Limb (tissue), 2 donors: ENCODE measurements around the gene HAND1.
A peak's percentile ranks its signal among the peaks of the same experiment; 100 is the strongest.

Source experiments
- DNase-seq, 2 donors: peaks; one replicate each; pipeline ENCODE4 v3.0.0-alpha.2; 2016; ENCODE audit errors: extremely low spot score in 2 of 2

HAND1 gene

DNA sequence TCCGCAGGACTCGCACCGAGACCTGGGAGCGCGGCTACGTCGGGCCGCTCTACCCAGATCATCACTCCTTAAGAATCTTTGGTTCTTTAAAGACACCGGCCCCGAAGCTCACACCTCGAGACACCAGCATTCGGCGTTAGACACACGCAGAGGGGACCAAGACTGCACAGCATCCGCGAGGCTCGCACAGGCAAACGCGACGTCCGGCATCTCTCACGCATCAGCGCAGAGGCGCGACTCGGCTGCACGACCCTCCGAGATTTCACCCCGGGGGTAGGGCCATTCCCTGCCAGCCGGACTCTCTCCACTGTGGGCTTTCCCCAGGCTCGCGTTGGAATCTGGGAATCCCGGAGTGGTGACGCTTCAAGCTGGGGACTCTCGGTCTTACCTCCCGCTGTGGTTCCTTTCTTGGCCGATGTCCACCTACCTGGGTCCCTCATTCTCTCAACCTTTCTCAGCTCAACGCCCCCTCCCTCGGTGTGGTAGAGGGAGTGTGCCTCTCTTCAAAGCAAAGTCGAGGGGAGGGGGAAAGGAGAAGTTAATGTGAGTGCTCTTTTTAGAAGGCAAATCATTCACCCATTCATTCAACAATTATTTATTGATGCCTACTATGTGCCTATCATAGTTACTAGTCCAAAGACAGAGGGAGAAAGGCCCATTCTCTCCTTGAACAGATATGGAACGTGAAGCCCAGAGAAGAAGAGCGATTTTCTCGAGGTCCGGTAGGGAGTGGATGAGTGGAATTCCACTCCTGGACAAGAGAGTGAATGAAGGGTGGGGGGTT, 1.3 kb upstream of the HAND1 start:
- peak in 1 of 2 donors; percentile 37 for DNase-seq

DNA sequence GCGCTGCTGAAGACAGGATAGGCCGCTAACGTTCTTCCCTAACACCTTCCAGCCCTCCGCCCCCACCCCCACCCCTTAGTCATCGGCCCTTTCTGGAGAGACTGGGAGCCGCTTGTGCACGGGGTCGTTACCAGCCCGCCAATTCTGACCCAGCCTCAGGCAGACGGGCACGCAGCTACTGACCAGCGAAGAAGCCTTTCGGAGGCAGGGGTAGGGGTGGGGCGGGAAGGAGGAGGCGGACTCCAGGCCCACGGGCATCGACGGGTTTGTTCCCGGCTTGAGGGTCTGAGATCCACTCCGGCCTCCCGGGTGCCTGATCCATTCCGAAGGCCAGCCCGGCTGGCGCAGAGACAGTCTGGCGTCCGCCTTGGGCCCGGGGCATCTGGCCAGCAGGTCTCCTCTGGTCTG, 729 bp upstream of the HAND1 start:
- no peak for DNase-seq

- DNase-seq, result peak in 1 of 2 donors; percentile 48
These were observed 424 bp downstream of the HAND1 start for GRCh38 chr5:154477382-154478223.

DNA sequence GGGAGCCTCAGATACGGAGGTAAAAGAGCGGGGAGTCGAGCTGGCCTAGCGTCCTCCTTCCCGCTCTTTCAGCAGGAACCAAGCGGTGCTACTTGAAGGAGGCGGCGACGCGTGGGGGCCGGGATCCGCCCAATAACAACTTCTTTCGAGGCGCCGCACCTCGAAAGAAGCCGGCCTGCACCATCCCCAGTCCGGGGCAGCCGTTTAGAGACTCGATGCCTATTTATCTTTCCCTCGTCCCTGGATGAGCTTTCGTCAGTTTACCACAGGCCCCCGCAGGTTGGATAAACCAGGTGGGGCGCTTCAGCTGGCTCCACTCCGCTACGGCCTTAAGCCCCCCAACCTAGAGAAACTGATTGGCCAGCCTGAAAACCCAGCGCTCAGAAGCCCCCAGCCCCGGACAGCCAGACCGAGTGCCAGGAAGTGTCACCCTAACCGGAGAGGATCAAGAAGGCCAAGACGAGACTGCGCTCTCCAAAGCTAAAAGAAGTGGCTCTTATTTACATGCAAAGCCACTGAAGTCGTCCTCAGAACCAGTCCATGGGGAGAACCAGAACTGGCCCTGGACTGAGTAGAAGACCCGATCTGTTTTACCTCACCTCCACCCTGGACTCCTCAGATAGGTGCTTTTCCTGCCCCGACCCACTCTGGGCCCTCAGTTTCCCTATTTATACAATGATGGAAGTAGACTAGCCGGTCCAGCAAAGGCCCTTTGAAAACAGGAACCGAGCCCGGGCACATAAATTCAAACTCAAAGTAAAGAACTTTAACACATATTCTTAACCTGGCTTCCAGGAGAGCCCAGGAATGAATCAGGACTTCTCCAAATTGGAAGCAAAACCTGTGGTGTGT, 1.4 kb downstream of the HAND1 start:
- DNase-seq, result peak in 1 of 2 donors; percentile 34

DNA sequence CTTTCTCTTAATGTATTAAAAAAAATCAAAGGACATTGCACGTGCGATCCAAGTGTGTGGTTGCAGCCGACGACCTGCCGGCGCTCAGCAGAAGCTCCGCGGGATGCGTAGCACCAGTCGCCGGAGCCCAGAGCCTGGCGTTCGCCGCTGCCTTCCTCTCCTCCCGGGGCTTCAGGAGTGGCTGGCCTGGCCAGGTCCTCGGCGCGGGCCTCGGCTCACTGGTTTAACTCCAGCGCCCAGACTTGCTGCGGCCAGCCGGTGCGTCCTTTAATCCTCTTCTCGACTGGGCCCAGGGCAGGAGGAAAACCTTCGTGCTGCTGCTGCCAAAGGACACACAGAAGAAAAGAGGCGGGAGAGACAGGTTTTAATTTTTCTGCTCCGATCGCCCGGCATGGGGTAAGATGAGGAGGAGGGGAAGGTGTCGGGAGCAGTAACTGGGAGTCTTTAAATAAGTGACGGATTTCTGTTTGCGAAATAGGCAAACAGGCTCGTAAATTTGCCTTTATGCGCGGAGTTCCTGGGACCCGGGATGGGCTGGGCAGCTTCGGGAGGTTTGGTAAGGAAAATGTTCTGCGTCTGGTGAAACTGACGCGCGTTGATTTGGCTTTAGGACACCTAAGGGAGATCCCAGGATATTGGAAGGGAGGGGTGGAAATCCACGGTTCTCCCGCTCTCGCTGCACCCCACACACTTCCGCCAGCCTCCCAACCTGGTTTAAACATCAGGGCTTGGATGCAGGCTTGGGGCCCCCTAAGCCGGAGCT, 2.3 kb downstream of the HAND1 start:
- DNase-seq, result peak in 1 of 2 donors; percentile 59

DNA sequence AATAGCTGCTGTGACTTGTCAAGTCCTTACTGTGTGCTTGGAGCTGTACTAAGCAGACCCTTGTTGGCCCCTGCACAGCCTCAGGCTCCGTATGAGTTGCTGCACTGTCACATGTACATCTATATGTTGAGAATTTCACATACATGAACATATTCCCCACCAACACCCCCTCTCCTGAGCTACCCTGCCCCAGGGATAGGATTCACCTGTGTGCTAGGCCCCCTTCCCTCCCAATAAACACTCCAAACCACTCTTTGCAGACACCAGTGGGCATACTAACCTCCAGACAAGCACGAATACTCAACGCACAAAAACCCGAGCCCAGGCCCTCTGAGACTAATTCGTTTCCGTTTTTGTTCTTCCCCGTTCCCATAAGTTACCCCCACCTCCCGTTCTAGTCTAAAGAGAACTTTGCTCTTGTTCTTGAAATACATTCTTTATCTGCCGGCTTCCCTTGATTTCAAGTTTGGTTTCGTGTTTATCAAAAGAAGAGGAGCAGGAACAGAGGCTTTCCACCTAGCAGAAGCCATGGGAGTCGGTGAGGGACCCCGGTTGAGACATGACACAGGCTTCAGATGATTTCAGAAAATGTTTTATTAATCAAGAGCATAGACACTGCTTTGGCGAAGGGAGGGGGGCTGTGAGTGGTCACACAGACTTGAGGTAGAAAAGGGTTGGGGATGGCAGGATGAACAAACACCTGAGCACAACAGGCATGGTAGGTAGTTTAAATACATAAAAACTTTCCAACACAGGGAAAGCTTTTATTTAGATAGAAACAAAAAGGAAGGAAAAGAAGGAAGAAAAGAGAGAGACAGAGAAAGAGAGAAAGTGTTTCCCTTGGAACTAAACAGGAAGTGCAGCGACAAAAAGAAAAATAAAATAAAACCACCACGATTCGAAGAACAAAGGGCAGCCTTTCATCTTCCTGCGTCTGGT, 3.4 kb downstream of the HAND1 start:
- DNase-seq, result peak in 1 of 2 donors; percentile 48

DNA sequence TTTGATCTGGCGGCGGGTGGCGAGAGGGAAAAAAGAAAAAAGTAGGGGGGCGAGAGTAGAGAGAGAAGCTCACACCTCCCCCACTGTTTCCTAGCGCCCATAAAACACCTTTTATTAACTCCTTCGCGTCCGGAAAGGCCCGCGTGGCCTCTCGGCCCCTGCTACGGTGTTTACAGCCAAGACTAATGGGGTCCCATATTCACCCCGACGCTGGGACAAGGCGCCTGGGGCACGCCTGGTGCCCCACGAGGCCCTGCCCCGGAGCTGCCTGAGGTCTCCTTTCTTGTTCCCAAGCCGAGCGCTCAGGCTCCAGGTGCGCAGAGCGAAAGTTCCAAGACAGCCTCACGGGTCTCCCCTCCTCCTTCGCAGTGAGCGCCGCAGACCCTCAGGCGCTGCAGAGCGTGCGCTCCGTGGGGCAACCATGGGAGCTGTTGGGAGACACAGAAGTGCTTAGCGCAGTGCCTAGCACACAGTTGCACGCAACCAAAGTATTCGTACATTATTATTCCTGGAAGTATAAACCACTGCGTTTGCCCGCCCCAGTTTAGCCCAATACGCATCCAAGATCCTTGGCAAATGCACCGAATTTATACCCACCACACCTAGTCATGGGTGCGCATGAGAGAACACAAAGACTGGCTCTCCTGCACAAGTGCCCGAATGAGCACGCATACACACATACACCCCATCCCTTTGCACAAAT, 4.3 kb downstream of the HAND1 start:
- peak in 1 of 2 donors; percentile 45 for DNase-seq

DNA sequence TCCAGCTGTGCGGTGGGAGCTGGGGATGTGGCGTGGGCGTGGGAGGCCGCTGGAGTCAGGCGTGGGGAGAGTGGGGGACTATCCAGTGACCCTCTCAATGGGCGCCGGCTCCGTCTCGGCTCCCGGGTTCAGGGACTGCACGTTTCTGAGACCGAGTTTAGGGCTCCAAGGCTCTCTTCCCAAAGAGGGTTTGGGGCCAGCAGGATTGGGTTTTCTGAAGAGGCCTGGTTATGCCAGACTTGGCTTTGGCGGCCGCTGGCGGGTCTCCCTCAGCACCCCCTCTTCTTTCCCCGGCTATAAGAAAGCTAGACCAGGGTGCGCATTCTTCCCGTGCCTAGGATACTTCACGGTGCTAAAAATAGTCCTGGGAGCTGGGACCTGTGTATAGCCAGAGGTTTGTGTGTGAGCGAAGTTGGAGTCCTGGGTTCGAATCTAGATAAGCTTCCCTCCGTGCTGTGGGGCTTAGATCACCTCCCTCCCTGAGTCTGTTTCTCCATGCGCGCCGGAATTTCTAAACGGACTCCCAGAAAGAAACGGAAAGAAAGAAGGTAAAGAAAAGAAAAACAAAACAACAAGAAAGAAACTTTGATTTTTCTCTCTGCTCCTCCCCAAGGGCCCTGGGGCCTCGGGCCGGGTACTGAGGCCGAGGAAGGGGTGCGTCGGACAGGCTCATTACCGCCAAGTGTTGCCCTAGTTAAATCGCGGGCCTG, 5.0 kb downstream of the HAND1 start:
- peak in 1 of 2 donors; percentile 40 for DNase-seq

- no peak for DNase-seq
These were observed 6.8 kb downstream of the HAND1 start for GRCh38 chr5:154470947-154471870.

DNA sequence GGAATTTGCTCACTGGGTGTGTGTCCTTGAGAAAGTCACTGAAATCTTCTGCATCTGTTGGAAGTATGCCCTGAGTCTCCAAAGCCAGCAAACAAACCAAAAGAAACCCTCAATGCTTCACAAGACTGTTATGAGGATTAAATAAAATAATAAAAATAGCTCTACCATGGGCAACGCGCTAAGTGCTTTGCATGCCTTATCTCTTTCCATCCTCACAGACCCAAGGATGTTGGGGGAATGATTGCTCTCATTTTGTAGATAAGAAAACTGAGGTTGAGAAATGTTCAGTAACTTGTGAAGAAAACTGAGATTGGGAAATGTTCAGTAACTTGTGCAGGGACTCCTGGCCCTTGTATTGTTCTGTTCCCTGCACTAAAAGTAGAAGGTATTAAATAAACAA, 7.9 kb downstream of the HAND1 start:
- DNase-seq, result no peak

DNA sequence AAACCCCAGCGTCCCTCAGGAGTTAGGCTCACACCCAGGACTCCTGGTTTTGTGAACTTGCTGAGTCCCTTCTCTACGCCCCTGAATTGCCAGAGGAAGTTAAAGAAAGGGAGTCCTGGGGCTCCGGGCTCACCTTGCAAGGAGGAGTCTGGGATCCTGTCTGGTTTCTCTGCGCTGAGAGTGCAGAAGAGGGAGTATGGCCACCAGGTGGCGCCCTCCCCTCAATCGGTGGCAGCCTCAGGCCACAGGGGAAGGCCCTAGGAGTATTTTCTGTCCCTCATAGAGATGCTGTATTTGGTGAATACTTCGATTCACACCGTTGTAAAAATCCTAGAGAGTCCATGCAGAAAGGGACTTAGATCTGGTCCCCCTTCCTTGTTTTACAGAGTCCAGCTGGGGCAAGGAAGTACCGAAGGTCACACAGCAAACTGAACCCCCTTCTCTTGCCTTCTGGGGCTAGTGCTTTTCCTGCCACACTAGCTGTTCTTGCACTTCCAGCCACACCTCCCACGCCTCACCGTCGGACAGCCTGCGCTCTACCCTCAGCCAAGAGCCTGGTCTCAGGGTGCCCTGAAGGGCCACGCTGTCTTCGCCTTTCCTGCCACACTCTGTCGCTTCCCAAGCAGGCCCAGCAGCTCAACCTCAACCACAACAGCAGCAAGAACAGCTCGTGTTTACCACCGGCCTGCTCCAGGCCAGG, 10.2 kb downstream of the HAND1 start:
- peak; percentile 55 to 88 for DNase-seq

DNA sequence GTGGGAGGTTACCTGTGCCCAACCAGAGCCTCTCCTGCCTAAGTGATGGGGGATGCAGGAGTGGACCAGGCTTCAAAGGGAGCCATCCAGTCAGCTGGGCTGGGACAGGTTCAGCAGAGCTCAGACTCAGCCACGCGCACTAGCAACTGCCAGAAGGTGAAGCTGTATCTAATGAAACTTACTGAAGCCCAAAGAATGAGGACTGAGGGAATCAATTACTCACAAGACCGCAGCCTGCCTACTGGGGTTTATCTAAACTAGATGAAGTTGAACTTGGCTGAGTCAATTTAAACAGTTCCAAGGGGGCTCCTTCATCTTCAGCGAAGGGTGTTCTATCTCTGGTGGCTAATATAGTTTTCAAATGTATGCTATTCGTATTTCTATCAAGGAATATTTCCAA, 11.4 kb downstream of the HAND1 start:
- peak in 1 of 2 donors; percentile 23 for DNase-seq

GRCh38 chr5:154466147-154466546, 11.9 kb downstream of the HAND1 start:
- no peak for DNase-seq

DNA sequence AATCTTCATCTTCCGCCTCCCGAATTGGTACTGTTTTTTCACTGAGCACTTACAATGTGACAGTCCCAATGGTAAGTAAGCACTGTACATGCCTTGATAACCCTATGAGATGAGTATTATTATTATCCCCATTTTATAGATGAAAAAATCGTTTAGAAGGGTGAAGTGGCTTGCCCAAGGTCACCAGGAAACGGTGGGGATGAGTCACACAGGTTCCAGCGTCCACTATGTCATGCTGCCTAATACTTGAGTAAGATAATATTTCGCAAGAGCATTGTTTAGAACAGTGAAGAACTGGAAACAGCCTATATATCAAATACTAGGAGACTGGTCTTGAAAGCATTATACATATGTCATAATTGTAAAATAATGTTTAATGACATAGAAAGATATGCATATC, 12.9 kb downstream of the HAND1 start:
- DNase-seq, result no peak

DNA sequence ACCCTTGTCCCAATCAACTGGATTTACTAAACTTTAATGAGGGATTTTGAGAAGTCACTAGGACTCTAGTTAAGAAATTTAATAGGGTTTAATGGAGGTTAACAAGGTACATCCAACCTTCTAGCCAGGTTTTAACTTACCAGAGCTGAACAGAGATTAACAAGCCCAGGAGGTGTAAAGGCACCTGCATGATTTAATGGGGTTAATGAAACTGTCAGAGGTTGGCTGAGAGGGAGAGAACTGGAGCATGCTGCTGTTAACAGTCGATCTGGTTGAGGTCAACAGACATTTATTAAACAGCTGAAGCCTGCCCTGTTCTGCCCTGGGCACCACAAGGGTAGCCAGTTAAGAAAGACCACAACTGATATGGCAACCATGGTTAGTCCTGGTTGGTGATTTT, 13.6 kb downstream of the HAND1 start:
- no peak for DNase-seq

DNA sequence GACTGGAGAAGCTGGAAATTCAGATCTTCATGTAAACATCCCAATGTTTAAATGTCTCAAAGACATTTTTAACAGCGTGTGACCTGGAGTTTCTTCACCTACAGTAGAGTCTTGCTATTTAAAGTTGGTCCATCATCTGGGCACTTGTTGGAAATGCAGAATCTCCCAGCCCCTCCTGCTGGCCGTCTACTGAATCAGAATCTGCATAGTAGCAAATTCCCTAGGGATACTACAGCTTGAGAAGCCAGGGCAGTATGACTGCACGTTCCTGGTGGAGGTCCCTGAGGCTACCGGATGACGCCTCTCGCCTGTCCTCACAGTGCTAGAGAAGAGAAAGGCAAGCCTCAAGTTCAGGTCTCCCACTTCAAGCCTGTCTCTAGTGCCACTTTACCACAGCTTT, 16.5 kb downstream of the HAND1 start:
- peak in 1 of 2 donors; percentile 26 for DNase-seq

DNA sequence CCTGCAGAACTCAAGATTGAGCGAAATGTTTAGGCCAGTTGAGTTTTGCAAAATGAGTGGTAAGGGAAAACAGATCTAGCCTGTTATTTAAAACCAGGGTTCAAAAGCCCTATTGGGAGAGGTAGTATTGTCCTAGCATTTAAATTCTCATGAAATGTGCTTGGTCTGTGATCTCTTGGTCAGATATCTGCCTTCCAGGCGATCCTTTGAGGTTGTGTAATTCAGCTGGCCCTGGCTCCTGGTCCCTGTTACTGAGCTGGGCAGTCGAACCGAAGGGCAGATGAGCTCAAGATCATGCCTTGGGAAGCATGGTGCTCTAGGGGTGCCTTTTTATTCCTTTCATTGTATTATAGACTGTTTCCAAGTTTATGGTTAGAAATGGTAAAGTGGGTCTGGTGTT, 17.9 kb downstream of the HAND1 start:
- DNase-seq, result no peak
